Measurements from ENCODE around the gene ATN1. TPM values are rescaled to one million over a fixed set of nuclear protein-coding genes. Genes with fewer than 3 reads are reported as not detected.

The ATN1 gene
- total and polyA plus RNA-seq, 2 donors (not counting 1 experiment from before 2014, with no cell fraction given): 9.4 to 21.5 TPM

DNA sequence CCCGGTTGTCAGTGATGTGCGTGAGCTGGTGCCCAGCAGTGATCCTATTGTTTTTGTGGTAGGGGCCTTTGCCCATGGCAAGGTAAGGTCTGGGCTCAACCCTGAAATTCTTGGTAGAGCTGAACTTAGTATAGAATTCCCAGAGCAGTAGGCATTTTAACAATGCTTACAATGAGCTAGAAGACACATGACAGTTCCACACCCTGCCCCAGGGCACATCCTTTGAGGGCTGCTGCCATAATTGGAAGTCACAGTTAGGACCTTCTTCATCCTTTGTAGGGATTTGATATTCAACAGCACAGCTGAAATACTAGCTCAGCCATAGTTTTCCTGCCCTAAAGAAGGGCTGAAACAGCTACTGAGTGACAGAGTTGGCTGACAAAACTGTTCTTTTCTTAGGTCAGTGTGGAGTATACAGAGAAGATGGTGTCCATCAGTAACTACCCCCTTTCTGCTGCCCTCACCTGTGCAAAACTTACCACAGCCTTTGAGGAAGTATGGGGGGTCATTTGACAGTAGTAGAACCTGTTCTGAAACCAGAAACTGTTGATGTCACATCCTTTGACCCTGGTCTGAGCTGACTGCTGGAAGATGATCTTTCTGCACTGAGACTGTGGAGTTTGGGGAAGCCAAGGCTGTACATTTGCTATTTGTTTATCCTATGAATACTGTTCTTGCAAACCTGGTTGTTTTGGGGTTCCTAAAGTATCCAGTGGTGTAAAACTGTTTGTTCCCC is 47.7 kb downstream of the ATN1 start:
- DNase-seq (ENCODE audit: low read depth in 2 of 2): no peak
- TF ChIP-seq EZH2 (IDR thresholded peaks at IDR 0.05; ENCODE audit: low read length, missing control alignments): no peak
- TF ChIP-seq, protein P1, sequence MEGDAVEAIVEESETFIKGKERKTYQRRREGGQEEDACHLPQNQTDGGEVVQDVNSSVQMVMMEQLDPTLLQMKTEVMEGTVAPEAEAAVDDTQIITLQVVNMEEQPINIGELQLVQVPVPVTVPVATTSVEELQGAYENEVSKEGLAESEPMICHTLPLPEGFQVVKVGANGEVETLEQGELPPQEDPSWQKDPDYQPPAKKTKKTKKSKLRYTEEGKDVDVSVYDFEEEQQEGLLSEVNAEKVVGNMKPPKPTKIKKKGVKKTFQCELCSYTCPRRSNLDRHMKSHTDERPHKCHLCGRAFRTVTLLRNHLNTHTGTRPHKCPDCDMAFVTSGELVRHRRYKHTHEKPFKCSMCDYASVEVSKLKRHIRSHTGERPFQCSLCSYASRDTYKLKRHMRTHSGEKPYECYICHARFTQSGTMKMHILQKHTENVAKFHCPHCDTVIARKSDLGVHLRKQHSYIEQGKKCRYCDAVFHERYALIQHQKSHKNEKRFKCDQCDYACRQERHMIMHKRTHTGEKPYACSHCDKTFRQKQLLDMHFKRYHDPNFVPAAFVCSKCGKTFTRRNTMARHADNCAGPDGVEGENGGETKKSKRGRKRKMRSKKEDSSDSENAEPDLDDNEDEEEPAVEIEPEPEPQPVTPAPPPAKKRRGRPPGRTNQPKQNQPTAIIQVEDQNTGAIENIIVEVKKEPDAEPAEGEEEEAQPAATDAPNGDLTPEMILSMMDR (conservative IDR thresholded peaks at IDR 0.05 in 1 of 2, IDR thresholded peaks at IDR 0.05 in 1 of 2; ENCODE audit: low read depth in 1 of 2, low read length in 2 of 2): no peak

DNA sequence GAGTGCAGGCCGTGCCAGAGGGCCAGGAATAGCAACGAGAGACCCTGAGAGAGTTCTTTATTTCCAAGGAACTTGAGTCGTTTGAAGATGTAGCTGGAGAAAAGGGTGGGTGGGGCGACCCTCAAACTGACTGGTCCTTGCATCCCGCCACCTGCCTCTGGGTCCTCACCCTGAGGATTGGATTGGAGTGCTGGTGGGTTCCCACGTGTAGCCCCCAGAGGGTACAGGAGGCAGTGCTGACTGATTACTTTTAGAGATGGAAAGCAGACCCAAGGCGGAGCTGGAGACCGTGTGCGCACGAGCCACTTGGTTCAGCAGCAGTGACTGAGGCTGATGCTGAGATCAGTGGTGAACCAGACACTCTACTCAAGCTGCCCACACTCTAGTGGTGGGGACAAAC is 49.9 kb downstream of the ATN1 start:
- no peaks in the 10 kb centered on the region for H3K4me1 ChIP-seq (ENCODE audit: control insufficient read depth, extremely low read depth, insufficient read depth, low read length)
- no peaks in the 10 kb centered on the region for H4K20me1 ChIP-seq (ENCODE audit: control insufficient read depth, extremely low read depth, insufficient read depth, low read length)
- DNase-seq (ENCODE audit: low read depth in 2 of 2): no peak
- H3K27me3 ChIP-seq (ENCODE audit: control insufficient read depth, insufficient read depth, low read length): no peaks in the 10 kb centered on the region
- TF ChIP-seq EZH2 (IDR thresholded peaks at IDR 0.05; ENCODE audit: low read length, missing control alignments): no peak
- TF ChIP-seq, protein P1 (conservative IDR thresholded peaks at IDR 0.05 in 1 of 2, IDR thresholded peaks at IDR 0.05 in 1 of 2; ENCODE audit: low read depth in 1 of 2, low read length in 2 of 2): no peak
- H3K27ac ChIP-seq (ENCODE audit: insufficient read depth, low read length): no peak overlapping the region
- H2AFZ ChIP-seq (ENCODE audit: low read length): no peak overlapping the region
- peaks cover 4% of the 10 kb centered on the region for H3K79me2 ChIP-seq (ENCODE audit: control insufficient read depth, insufficient read depth, low read length)
- H3K9me3 ChIP-seq (ENCODE audit: control insufficient read depth, insufficient read depth, low read depth, low read length): no peaks in the 10 kb centered on the region
- H3K4me3 ChIP-seq (replicated peaks in 1 of 4; ENCODE audit: control extremely low read depth in 1 of 4, insufficient read depth in 1 of 4, low read depth in 3 of 4, low read length in 4 of 4): no peak overlapping the region
- H3K36me3 ChIP-seq (ENCODE audit: control insufficient read depth, insufficient read depth, low read length): peaks cover 23% of the 10 kb centered on the region
- H3K9ac ChIP-seq (ENCODE audit: insufficient read depth, low read length): no peak overlapping the region
- no peak overlapping the region for H3K4me2 ChIP-seq (ENCODE audit: extremely low read depth, insufficient read depth, low read length)

More for the DNA sequence above, 47.7 kb downstream of the ATN1 start:
- Histone ChIP-seq H3K9ac (ENCODE audit: insufficient read depth, low read length) (no peak overlapping the region), H4K20me1 (ENCODE audit: control insufficient read depth, extremely low read depth, insufficient read depth, low read length) (no peaks in the 10 kb centered on the region), H3K4me3 (replicated peaks in 1 of 4; ENCODE audit: control extremely low read depth in 1 of 4, insufficient read depth in 1 of 4, low read depth in 3 of 4, low read length in 4 of 4) (no peak overlapping the region), H3K27ac (ENCODE audit: insufficient read depth, low read length) (no peak overlapping the region), H3K9me3 (ENCODE audit: control insufficient read depth, insufficient read depth, low read depth, low read length) (no peaks in the 10 kb centered on the region), H3K79me2 (ENCODE audit: control insufficient read depth, insufficient read depth, low read length) (peaks cover 22% of the 10 kb centered on the region), H3K36me3 (ENCODE audit: control insufficient read depth, insufficient read depth, low read length) (peaks cover 21% of the 10 kb centered on the region), H3K4me2 (ENCODE audit: extremely low read depth, insufficient read depth, low read length) (no peak overlapping the region), H3K27me3 (ENCODE audit: control insufficient read depth, insufficient read depth, low read length) (no peaks in the 10 kb centered on the region), H2AFZ (ENCODE audit: low read length) (no peak overlapping the region), H3K4me1 (ENCODE audit: control insufficient read depth, extremely low read depth, insufficient read depth, low read length) (no peaks in the 10 kb centered on the region)

DNA sequence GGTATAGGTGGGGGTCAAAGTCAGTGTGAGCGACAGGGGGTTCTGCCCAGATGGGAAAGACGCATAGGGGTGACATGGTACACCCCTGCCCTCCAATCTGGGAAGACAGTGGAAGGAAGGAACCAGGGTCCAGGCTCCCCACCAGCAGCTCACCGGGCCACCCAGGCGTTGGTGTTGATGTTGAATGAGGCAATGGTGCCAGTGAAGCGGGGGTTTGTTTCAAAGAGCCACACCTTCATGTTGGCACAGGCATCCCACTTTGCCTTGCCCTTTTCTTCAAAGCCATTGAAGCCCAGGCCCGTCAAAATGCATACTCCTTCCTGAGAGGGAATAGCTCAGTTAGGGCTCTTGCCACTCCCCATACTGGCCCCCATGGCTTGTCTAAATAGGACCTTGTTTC is 50.4 kb downstream of the ATN1 start:
- no peak overlapping the region for H2AFZ ChIP-seq (ENCODE audit: low read length)
- H3K27ac ChIP-seq (ENCODE audit: insufficient read depth, low read length): no peak overlapping the region
- no peaks in the 10 kb centered on the region for H3K9me3 ChIP-seq (ENCODE audit: control insufficient read depth, insufficient read depth, low read depth, low read length)
- no peak overlapping the region for H3K9ac ChIP-seq (ENCODE audit: insufficient read depth, low read length)
- no peak overlapping the region for H3K4me2 ChIP-seq (ENCODE audit: extremely low read depth, insufficient read depth, low read length)
- no peaks in the 10 kb centered on the region for H3K4me1 ChIP-seq (ENCODE audit: control insufficient read depth, extremely low read depth, insufficient read depth, low read length)
- H3K36me3 ChIP-seq (ENCODE audit: control insufficient read depth, insufficient read depth, low read length): peaks cover 23% of the 10 kb centered on the region
- H3K27me3 ChIP-seq (ENCODE audit: control insufficient read depth, insufficient read depth, low read length): no peaks in the 10 kb centered on the region
- TF ChIP-seq EZH2 (IDR thresholded peaks at IDR 0.05; ENCODE audit: low read length, missing control alignments): no peak
- TF ChIP-seq, protein P1 (conservative IDR thresholded peaks at IDR 0.05 in 1 of 2, IDR thresholded peaks at IDR 0.05 in 1 of 2; ENCODE audit: low read depth in 1 of 2, low read length in 2 of 2): no peak
- H3K79me2 ChIP-seq (ENCODE audit: control insufficient read depth, insufficient read depth, low read length): no peaks in the 10 kb centered on the region
- H4K20me1 ChIP-seq (ENCODE audit: control insufficient read depth, extremely low read depth, insufficient read depth, low read length): no peaks in the 10 kb centered on the region
- DNase-seq (ENCODE audit: low read depth in 2 of 2): no peak
- H3K4me3 ChIP-seq (replicated peaks in 1 of 4; ENCODE audit: control extremely low read depth in 1 of 4, insufficient read depth in 1 of 4, low read depth in 3 of 4, low read length in 4 of 4): no peak overlapping the region

Data from fibroblast of lung (primary cell).